HL-60/S4 (cell line): ENCODE measurements around the gene OTOP3.

Experiments
- in situ Hi-C: fragments of 300-500 bp; cut with MboI; formaldehyde crosslinking; loops from 2 replicates; pipeline ENCODE4 v1.14.3; 2022; ENCODE audit warnings: low sequenced_read_pairs

The OTOP3 gene

GRCh38 chr17:74916851-74917199 lies 18.9 kb upstream of the OTOP3 start:
- in situ Hi-C loops = no loop called here

DNA sequence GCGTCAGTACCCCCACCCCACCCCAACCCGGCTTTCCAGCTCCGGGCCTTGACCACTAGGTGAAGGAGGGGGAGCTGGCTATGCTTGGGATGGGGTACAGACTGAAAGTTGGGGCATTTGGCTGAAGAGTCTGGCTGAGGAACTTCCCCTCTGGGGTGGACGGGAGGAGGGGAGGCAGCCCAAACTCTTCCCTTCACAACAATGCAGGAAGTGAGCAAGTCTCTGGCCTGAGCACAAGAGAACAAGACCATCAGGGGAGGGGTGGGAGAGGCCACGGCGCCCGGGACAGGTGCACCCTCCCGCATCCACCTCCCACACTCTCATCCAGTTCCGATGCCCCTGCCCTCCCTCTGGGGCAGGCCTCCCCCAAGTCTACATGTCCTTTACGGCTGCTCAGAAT lies 18.3 kb upstream of the OTOP3 start:
- in situ Hi-C loops = no loop called here

- in situ Hi-C loops = no loop called here
Observed at GRCh38 chr17:74918906-74919305, 16.8 kb upstream of the OTOP3 start.

- in situ Hi-C loops = no loop called here
Observed at GRCh38 chr17:74919440-74920305, 16.0 kb upstream of the OTOP3 start.

- in situ Hi-C loops = no loop called here
Observed at GRCh38 chr17:74920306-74920620, 15.4 kb upstream of the OTOP3 start.

DNA sequence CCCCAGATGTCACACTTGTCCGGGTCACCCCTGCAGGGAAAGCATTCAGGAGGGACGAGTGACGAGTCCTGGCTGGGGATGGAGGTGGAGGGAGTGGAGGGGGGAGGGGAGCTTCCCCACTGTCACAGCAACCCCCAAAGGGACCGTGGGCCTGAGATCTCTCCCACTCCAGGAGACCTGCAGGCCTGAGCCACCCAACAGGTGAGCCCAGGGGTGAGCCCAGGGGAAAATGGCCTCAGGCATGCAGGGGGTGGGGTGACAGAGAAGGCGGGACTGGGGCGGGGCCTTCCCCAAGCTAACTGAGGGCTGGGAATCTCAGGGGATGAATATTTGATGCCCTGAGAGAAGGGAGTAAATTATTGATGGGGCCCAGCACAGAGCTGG lies 15.1 kb upstream of the OTOP3 start:
- in situ Hi-C loops = no loop called here

GRCh38 chr17:74921026-74921681 lies 14.5 kb upstream of the OTOP3 start:
- in situ Hi-C loops = no loop called here

DNA sequence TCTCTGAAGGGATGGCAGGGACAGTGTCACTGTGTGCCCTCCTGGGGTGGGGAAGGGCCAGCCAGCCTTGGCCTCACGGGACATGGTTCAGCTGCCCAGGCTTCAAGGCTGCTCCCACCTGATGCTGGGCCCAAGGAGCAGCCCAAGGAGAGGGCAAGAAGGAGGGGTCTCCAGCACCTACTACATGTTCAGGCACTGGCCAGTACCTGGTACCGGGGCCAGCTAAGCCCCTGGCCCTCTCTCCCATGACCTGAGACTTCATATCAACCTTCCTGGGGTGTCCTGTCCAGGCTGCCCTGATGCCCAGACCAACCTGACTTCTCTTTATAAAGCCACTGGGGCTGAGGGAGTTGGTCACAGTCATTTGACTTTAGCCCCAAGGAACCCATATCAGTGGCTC lies 13.9 kb upstream of the OTOP3 start:
- in situ Hi-C loops = no loop called here

DNA sequence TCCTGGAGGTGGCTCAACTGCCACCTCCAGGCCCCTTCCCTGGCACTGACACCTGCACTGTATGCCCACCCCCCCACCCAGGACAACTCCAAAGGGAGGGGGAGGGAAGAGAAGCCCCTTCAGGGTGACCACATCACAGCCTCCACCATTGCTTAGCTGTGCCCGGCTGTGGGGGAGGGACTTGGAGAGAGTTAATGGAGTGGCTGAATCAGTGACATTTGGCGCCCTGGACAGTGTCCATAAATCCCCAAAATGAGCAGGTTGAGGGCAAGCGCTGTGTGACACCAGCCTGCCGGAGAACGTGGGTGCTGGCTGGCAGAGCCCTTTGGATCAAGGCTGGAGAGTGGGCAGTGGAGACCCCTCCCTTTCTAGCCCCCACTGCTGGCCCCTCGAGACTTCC lies 13.5 kb upstream of the OTOP3 start:
- in situ Hi-C loops = no loop called here

DNA sequence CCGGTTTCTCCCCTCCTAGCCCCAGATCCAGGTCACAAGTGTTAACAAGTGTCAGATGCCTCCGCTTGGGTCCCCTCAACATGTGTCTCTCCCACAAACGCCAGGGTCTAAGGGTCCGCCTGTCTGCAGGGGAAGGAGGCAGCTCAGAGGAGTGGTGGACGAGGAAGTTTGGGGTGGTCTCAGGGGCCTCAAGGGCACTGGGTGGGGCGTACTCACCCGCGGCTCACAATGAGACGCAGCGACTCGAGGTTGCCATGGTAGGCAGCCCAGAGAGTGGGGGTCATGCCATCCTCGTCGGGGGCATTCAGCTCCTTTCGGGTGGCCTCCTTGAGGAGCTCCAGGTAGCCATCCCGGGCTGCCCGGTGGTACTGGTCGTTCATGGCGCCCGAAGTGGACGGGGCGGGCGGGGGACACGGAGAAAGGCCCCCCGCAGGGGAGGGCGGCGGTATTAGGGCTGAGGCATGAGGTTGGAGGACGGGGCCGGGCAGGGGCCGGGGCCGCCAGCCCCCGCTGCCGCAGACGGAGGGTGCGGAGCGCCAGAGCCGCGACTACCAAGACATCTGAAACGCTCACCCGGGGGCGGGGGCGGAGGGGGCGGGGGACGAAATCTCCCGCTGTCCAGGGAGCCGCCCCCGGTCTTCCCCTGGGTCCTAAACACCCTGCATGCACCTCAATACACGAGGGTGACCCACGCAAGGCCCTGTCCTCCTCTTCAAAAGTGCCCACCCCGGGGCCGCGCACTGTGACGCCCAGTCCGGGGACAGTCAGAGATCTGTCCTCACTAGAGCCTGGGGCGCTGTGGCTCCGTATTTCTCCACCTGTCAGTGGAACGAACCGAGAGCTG lies 12.8 kb upstream of the OTOP3 start, which contains the start of gene USH1G:
TSS of gene USH1G (minus strand) at position 562 of the 844 bp plus-strand sequence. CDS start at position 380, 182 bp downstream.
- in situ Hi-C loops = no loop called here

- in situ Hi-C loops = no loop called here
Observed at GRCh38 chr17:74923538-74924249, 12.0 kb upstream of the OTOP3 start.

DNA sequence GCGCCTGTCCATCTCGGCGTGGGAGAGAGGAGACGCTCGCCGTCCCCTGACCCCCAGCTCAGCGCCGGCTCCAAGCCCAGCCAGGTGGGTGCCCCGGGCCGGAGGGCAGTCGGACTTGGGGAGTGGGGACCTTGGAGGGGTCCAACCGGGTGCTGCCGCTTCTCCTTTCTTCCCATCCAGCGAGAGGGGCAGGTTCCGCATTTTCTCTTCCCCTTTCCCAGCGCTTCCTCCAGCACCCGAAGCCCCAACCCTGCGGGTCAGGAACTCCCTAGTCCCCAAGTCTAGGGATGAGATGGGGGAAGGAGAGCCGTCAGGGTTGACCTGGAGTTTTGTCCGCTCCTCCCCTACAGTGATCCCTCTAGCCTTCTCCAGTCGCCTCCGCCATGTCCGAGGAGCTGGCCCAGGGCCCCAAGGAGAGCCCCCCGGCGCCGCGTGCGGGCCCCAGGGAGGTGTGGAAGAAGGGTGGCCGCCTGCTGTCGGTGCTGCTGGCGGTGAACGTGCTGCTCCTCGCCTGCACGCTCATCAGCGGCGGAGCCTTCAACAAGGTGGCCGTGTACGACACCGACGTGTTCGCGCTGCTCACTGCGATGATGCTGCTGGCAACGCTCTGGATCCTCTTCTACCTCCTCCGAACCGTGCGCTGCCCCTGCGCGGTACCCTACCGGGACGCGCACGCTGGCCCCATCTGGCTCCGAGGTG lies 11.3 kb upstream of the OTOP3 start, which contains the start of gene OTOP2:
TSS of gene OTOP2 (plus strand) at position 24 of the 699 bp plus-strand sequence. CDS start at position 384, 360 bp downstream.
- in situ Hi-C loops = no loop called here

GRCh38 chr17:74925242-74925641 lies 10.5 kb upstream of the OTOP3 start:
- in situ Hi-C loops = no loop called here

DNA sequence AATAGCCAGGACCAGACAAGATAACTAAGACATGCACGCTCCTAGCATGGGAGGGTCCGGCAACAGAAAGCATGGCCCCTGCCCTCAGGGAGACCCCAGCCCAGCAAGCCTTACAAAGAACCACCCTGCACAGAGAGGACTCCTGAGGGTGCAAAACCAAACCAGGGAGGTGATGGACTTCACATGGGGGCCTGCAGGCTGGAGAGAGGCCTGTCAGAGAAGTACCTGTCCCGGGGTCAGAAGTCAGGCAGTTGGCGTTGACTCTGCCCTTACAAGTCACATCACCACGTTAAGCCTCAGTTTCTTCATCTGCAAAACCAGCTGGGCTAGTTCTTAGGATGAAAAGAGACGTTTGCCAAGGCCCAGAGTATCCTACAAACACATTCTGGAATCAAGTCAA lies 6.9 kb upstream of the OTOP3 start:
- in situ Hi-C loops = no loop called here

DNA sequence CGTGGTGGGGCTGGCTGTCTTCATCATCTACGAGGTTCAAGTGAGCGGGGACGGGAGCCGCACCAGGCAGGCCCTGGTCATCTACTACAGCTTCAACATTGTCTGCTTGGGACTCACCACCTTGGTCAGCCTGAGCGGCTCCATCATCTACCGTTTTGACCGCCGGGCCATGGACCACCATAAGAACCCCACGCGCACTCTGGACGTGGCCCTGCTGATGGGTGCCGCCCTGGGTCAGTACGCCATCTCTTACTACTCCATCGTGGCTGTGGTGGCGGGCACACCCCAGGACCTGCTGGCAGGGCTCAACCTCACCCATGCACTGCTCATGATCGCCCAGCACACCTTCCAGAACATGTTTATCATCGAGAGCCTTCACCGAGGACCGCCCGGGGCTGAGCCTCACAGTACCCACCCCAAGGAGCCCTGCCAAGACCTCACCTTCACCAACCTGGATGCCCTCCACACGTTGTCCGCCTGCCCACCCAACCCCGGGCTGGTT lies 5.1 kb upstream of the OTOP3 start:
- in situ Hi-C loops = no loop called here

GRCh38 chr17:74935048-74935447 lies 650 bp upstream of the OTOP3 start:
- in situ Hi-C loops = no loop called here

- in situ Hi-C loops = no loop called here
Observed at GRCh38 chr17:74936470-74936799, 737 bp downstream of the OTOP3 start.

DNA sequence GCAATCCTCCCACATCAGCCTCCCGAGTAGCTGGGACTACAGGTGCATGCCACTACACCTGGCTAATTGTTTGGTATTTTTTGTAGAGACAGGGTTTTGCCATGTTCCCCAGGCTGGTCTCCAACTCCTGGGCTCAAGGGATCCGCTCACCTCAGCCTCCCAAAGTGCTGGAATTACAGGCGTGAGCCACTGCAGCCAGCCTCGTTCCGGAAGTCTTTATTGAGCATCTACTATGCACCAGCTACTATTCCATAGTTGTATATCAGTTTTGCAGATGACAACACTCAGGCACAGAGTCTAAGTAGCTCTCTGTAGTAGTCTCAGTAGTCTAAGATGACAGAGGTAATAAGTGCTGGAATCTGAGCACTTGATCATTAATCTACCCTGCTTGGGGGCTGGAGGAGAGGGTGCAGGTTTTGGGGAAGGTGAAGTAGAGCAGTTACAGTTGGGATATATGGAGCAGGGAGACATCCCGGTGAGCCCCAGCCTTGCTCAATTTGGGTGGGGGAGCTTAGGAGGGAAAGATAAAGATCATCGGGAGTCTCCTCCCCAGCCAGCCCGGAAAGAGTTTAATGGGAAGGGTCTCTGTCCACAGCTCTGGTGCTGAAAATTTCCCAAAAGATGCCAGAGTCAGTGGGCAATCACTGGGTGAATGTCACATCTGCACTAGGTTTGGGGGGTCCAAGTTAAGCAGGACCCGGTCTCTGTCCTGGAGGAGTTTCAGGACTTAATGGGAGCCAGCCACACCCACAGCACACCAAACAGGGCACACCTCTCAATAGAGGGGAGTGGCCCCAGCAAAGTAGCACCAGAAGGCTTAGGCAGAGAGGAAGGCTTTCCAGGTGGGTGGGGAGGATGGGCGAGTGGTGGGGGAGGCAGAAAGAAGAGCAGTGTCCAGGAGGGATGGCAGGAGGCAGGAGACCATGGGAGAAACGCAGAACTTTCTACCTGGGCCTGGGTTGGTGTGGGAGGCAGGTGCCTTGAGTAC lies 1.7 kb downstream of the OTOP3 start:
- in situ Hi-C loops = no loop called here
